Stimulated activated CD8-positive, alpha-beta memory T cell treated with anti-CD3 and anti-CD28 coated beads, Interleukin-12 subunit alpha, Interleukin-12 subunit beta, amount 100 ng/mL, for 1 hour (primary cell): ENCODE results near the gene PTGER2.

Source experiments
- DNase-seq: peaks from one replicate; pipeline ENCODE4 v3.0.0-alpha.2; 2020; ENCODE audit warnings: low read depth

Gene PTGER2

GRCh38 chr14:52313903-52314594 is at the start of gene PTGER2:
Gene PTGER2, plus strand, starts transcription at chr14:52314312. Its CDS starts 237 bp downstream, at chr14:52314549.
- peak; percentile 60 for DNase-seq

GRCh38 chr14:52265253-52265652 is 48.9 kb upstream of the PTGER2 start:
- no peak for DNase-seq

- DNase-seq: no peak
Measured at GRCh38 chr14:52266179-52266578, 47.9 kb upstream of the PTGER2 start.

GRCh38 chr14:52266782-52267181 is 47.3 kb upstream of the PTGER2 start:
- no peak for DNase-seq

GRCh38 chr14:52267501-52268278 is 46.4 kb upstream of the PTGER2 start, which contains the start of gene PTGDR:
Gene PTGDR, plus strand, starts transcription at chr14:52267698. Its CDS starts 117 bp downstream, at chr14:52267815.
- DNase-seq: no peak

GRCh38 chr14:52268279-52269061 is 45.6 kb upstream of the PTGER2 start:
- no peak for DNase-seq

- no peak for DNase-seq
Measured at GRCh38 chr14:52269100-52269499, 45.0 kb upstream of the PTGER2 start.

- DNase-seq: no peak
Measured at GRCh38 chr14:52269982-52270381, 44.1 kb upstream of the PTGER2 start.

- DNase-seq: no peak
Measured at GRCh38 chr14:52271538-52271937, 42.6 kb upstream of the PTGER2 start.

- no peak for DNase-seq
Measured at GRCh38 chr14:52272375-52272774, 41.7 kb upstream of the PTGER2 start.

GRCh38 chr14:52275372-52275771 is 38.7 kb upstream of the PTGER2 start:
- DNase-seq: no peak

- DNase-seq: no peak
Measured at GRCh38 chr14:52277552-52277951, 36.6 kb upstream of the PTGER2 start.

- no peak for DNase-seq
Measured at GRCh38 chr14:52279408-52279807, 34.7 kb upstream of the PTGER2 start.

GRCh38 chr14:52283099-52283498 is 31.0 kb upstream of the PTGER2 start:
- no peak for DNase-seq

- no peak for DNase-seq
Measured at GRCh38 chr14:52286661-52287649, 27.2 kb upstream of the PTGER2 start.

- DNase-seq: no peak
Measured at GRCh38 chr14:52296378-52296777, 17.7 kb upstream of the PTGER2 start.

GRCh38 chr14:52298795-52299194 is 15.3 kb upstream of the PTGER2 start:
- DNase-seq: no peak

GRCh38 chr14:52299692-52300278 is 14.3 kb upstream of the PTGER2 start:
- no peak for DNase-seq

- no peak for DNase-seq
Measured at GRCh38 chr14:52303236-52303635, 10.9 kb upstream of the PTGER2 start.

- no peak for DNase-seq
Measured at GRCh38 chr14:52304248-52304904, 9.7 kb upstream of the PTGER2 start.
